OCI-LY1 (cell line): ENCODE data around the gene AGBL1.

Experiments
- EZH2 ChIP-seq: fragments of 200-600 bp; sonication (generic), shearing (Covaris generic); IDR thresholded peaks from 2 replicates; pipeline ENCODE4 v1.8.0; 2017; ENCODE audit warnings: borderline replicate concordance, mixed run types, mild to moderate bottlenecking, antibody characterized with exemption, low read length, moderate library complexity, mixed read lengths
- TF ChIP-seq, protein P1 (sequence below): fragments of 200-600 bp; sonication (generic), shearing (Covaris generic); IDR thresholded peaks from 2 replicates; pipeline ENCODE4 v1.5.1; 2017; ENCODE audit warnings: mild to moderate bottlenecking, antibody characterized with exemption, low read length, moderate library complexity, mixed read lengths

DNA sequence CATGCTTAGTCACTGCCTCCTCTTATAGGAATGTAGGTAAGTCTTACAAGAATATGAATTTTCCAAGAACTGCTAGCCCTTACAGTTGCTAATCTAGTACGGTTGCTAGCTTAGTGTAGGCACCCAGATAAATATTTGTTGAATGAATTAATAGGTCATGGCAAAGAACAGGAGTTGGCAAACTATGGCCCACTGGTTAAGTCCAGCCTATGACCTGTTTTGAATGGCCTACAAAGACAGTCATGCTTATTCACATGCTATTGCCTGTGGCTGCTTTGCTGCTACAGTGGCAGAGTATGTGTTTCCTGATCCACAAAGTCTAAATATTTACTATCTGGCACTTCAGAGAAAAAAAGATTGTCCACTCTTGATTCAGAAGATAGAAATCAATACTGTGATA lies 631.8 kb downstream of the AGBL1 start:
- TF ChIP-seq, protein P1, sequence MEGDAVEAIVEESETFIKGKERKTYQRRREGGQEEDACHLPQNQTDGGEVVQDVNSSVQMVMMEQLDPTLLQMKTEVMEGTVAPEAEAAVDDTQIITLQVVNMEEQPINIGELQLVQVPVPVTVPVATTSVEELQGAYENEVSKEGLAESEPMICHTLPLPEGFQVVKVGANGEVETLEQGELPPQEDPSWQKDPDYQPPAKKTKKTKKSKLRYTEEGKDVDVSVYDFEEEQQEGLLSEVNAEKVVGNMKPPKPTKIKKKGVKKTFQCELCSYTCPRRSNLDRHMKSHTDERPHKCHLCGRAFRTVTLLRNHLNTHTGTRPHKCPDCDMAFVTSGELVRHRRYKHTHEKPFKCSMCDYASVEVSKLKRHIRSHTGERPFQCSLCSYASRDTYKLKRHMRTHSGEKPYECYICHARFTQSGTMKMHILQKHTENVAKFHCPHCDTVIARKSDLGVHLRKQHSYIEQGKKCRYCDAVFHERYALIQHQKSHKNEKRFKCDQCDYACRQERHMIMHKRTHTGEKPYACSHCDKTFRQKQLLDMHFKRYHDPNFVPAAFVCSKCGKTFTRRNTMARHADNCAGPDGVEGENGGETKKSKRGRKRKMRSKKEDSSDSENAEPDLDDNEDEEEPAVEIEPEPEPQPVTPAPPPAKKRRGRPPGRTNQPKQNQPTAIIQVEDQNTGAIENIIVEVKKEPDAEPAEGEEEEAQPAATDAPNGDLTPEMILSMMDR = no peak
- no peak for TF ChIP-seq EZH2
